GM21390 (cell line): Measurements from ENCODE around the gene PTPRM.

Experiments
- ATAC-seq: cut with Tn5 transposase; IDR thresholded peaks from one replicate; pipeline ENCODE4 v1.9.1; 2021; ENCODE audit not compliant: unreplicated experiment

PTPRM gene

GRCh38 chr18:8296886-8297616 is 729.9 kb downstream of the PTPRM start:
- no peak for ATAC-seq

GRCh38 chr18:8298186-8298585 is 731.1 kb downstream of the PTPRM start:
- no peak for ATAC-seq

- ATAC-seq, result no peak
These were observed 732.2 kb downstream of the PTPRM start for GRCh38 chr18:8299054-8299980.

- ATAC-seq, result no peak
These were observed 733.8 kb downstream of the PTPRM start for GRCh38 chr18:8300751-8301410.

GRCh38 chr18:8301427-8302172 is 734.5 kb downstream of the PTPRM start:
- no peak for ATAC-seq

GRCh38 chr18:8303151-8303755 is 736.1 kb downstream of the PTPRM start:
- no peak for ATAC-seq

GRCh38 chr18:8307960-8308359 is 740.8 kb downstream of the PTPRM start:
- no peak for ATAC-seq

- no peak for ATAC-seq
These were observed 745.9 kb downstream of the PTPRM start for GRCh38 chr18:8313043-8313442.

- ATAC-seq, result no peak
These were observed 747.0 kb downstream of the PTPRM start for GRCh38 chr18:8314124-8314523.

- no peak for ATAC-seq
These were observed 752.8 kb downstream of the PTPRM start for GRCh38 chr18:8319798-8320489.

GRCh38 chr18:8322486-8322885 is 755.4 kb downstream of the PTPRM start:
- no peak for ATAC-seq

- no peak for ATAC-seq
These were observed 757.4 kb downstream of the PTPRM start for GRCh38 chr18:8324343-8325065.

GRCh38 chr18:8326763-8327394 is 759.8 kb downstream of the PTPRM start:
- no peak for ATAC-seq

- no peak for ATAC-seq
These were observed 761.0 kb downstream of the PTPRM start for GRCh38 chr18:8328126-8328525.

GRCh38 chr18:8329186-8329771 is 762.2 kb downstream of the PTPRM start:
- no peak for ATAC-seq

GRCh38 chr18:8330575-8330974 is 763.5 kb downstream of the PTPRM start:
- no peak for ATAC-seq

GRCh38 chr18:8332286-8332685 is 765.2 kb downstream of the PTPRM start:
- ATAC-seq, result no peak

- no peak for ATAC-seq
These were observed 766.8 kb downstream of the PTPRM start for GRCh38 chr18:8333961-8334360.
